Activated T-cell treated with anti-CD3 and anti-CD28 coated beads for 24 hours (primary cell): ENCODE data around the gene PTH2.

ENCODE experiments used
- DNase-seq: peaks from one replicate; pipeline ENCODE4 v3.0.0-alpha.2; 2020; ENCODE audit warnings: low read depth

PTH2 gene

GRCh38 chr19:49430678-49431329 lies 7.6 kb upstream of the PTH2 start:
- DNase-seq: no peak

- DNase-seq: no peak
These were observed 7.0 kb upstream of the PTH2 start for GRCh38 chr19:49430172-49430677.

- DNase-seq: no peak
These were observed 5.6 kb upstream of the PTH2 start for GRCh38 chr19:49428547-49429451.

- no peak for DNase-seq
These were observed 4.8 kb upstream of the PTH2 start for GRCh38 chr19:49427855-49428546.

GRCh38 chr19:49427339-49427738 lies 4.1 kb upstream of the PTH2 start:
- DNase-seq: no peak

- no peak for DNase-seq
These were observed 2.8 kb upstream of the PTH2 start for GRCh38 chr19:49425922-49426592.

- DNase-seq: no peak
These were observed 1.9 kb upstream of the PTH2 start, which contains the start of gene GFY for GRCh38 chr19:49425178-49425577. Gene GFY (plus strand): TSS chr19:49425388. CDS start chr19:49426431, 1,043 bp downstream.

GRCh38 chr19:49423985-49424303 lies 703 bp upstream of the PTH2 start:
- DNase-seq: no peak

GRCh38 chr19:49422407-49423070 lies 702 bp downstream of the PTH2 start:
- no peak for DNase-seq

- no peak for DNase-seq
These were observed 1.4 kb downstream of the PTH2 start for GRCh38 chr19:49421878-49422202.

GRCh38 chr19:49421039-49421877 lies 2.0 kb downstream of the PTH2 start:
- no peak for DNase-seq

- no peak for DNase-seq
These were observed 3.0 kb downstream of the PTH2 start for GRCh38 chr19:49420227-49420626.

- no peak for DNase-seq
These were observed 4.1 kb downstream of the PTH2 start for GRCh38 chr19:49419173-49419572.

GRCh38 chr19:49418511-49418910 lies 4.7 kb downstream of the PTH2 start:
- no peak for DNase-seq

GRCh38 chr19:49417088-49417487 lies 6.2 kb downstream of the PTH2 start:
- no peak for DNase-seq

GRCh38 chr19:49415810-49416200 lies 7.4 kb downstream of the PTH2 start:
- no peak for DNase-seq

GRCh38 chr19:49415102-49415809 lies 8.0 kb downstream of the PTH2 start:
- no peak for DNase-seq

- no peak for DNase-seq
These were observed 9.0 kb downstream of the PTH2 start for GRCh38 chr19:49414256-49414655.

- DNase-seq: no peak
These were observed 9.9 kb downstream of the PTH2 start for GRCh38 chr19:49413348-49413747.

GRCh38 chr19:49411681-49412326 lies 11.4 kb downstream of the PTH2 start:
- no peak for DNase-seq
